ENCODE measurements around the gene CTTNBP2NL.
A peak's percentile ranks its signal among the peaks of the same experiment; 100 is the strongest.

CTTNBP2NL gene

GRCh38 chr1:112493351-112493750 is 97.3 kb downstream of the CTTNBP2NL start:
- no peak for TF ChIP-seq CTCF (IDR thresholded peaks at IDR 0.05)

- no peak for TF ChIP-seq CTCF (IDR thresholded peaks at IDR 0.05)
Observed at GRCh38 chr1:112496290-112496689, 100.3 kb downstream of the CTTNBP2NL start.

- TF ChIP-seq CTCF (IDR thresholded peaks at IDR 0.05), result peak; percentile 87
Observed at GRCh38 chr1:112501810-112502641, 106.0 kb downstream of the CTTNBP2NL start.

GRCh38 chr1:112502826-112503225 is 106.8 kb downstream of the CTTNBP2NL start:
- TF ChIP-seq CTCF (IDR thresholded peaks at IDR 0.05), result no peak

DNA sequence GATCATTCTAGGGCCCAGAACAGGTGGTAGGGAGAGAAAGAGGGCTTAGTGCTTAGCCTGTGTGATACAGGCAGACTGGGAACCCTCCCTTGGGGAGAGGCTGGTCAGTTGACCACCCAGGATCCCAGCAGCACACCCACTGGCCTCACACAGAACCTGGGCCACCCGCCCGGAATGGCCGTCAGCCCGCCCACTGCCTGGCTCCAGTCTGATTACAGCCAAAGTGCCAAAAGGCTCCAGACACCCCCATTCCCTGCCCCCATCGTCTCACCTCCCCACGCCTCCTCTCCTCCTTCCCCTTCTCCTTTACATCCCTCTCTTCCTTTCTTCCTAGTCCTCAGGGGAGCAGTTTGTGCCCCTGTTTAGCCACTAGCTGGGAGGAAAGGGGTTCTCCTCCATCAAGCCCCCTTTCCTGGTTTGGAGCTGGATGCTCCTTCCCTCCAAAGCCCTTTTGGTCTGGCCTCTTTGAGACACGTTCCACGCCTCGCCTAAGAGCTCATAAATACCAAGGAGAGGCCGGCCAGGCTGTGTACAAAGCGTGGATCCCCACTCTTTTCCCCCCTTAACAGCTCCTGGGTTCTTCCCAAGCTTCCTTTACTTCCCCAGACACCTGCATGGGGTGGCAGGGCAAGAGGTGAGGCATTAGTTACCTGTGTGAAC is 108.1 kb downstream of the CTTNBP2NL start:
- no peak for TF ChIP-seq CTCF (IDR thresholded peaks at IDR 0.05)

GRCh38 chr1:112504661-112505399 is 108.8 kb downstream of the CTTNBP2NL start:
- no peak for TF ChIP-seq CTCF (IDR thresholded peaks at IDR 0.05)

DNA sequence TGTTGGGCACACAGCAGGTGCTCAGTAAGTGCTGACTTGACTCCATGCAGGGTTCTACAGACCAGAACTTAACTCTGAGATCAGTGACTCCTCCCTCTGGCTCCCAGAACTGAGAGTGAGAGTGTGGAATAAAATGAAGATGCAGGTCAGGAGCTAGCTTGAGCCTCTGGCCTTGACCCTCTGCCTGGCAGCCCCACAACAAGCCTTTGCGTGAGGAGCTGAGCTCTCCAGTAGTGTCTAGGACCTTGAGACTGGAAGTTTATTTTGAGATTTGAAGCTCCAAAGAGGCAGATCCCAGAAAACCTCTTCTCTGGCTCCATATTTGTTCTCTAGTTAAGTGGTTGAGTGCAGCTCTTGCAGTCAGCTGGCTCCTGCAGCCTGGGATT is 109.4 kb downstream of the CTTNBP2NL start:
- no peak for TF ChIP-seq CTCF (IDR thresholded peaks at IDR 0.05)
